IPS-20b (cell line): ENCODE data around the gene CPM.

Experiments used
- H3K27ac ChIP-seq: one replicate; pipeline ENCODE4 v1.5.1; 2013; ENCODE audit warnings: low read length
- H3K27me3 ChIP-seq: 2 replicates; pipeline ENCODE4 v1.6.1; 2013; ENCODE audit warnings: mild to moderate bottlenecking, low read length, inconsistent platforms; ENCODE audit not compliant: insufficient read depth
- H3K36me3 ChIP-seq: 2 replicates; pipeline ENCODE4 v1.6.1; 2013; ENCODE audit warnings: low read depth, mild to moderate bottlenecking, inconsistent platforms, low read length, moderate library complexity; ENCODE audit not compliant: insufficient read depth
- H3K4me1 ChIP-seq: 2 replicates; pipeline ENCODE4 v1.6.1; 2013; ENCODE audit warnings: mild to moderate bottlenecking, control low read depth, inconsistent platforms, low read length, moderate library complexity; ENCODE audit not compliant: insufficient read depth
- H3K4me3 ChIP-seq: 2 replicates; pipeline ENCODE4 v1.5.1; 2013; ENCODE audit warnings: mild to moderate bottlenecking, low read length, inconsistent platforms
- H3K9ac ChIP-seq: 2 replicates; pipeline ENCODE4 v1.6.1; 2013; ENCODE audit warnings: low read depth, mild to moderate bottlenecking, inconsistent platforms, low read length, moderate library complexity
- H3K9me3 ChIP-seq: 2 replicates; pipeline ENCODE4 v1.6.1; 2013; ENCODE audit warnings: mild to moderate bottlenecking, low read depth, low read length, inconsistent platforms; ENCODE audit not compliant: insufficient read depth

CPM gene

GRCh38 chr12:68886636-68887572 is 46.1 kb downstream of the CPM start:
- Histone ChIP-seq H3K9ac (no peak overlapping the region), H3K9me3 (no peaks in the 10 kb centered on the region), H3K4me1 (no peaks in the 10 kb centered on the region; the same call in 1 of the 2 replicates), H3K36me3 (no peaks in the 10 kb centered on the region), H3K4me3 (no peak overlapping the region), H3K27me3 (no peaks in the 10 kb centered on the region), H3K27ac (no peak overlapping the region)

- H3K27me3 ChIP-seq: no peaks in the 10 kb centered on the region
- H3K27ac ChIP-seq: no peak overlapping the region
- no peak overlapping the region for H3K9ac ChIP-seq
- H3K36me3 ChIP-seq: no peaks in the 10 kb centered on the region
- H3K4me1 ChIP-seq: no peaks in the 10 kb centered on the region; the same call in 1 of the 2 replicates
- no peak overlapping the region for H3K4me3 ChIP-seq
- H3K9me3 ChIP-seq: no peaks in the 10 kb centered on the region
These were observed 47.6 kb downstream of the CPM start for GRCh38 chr12:68885381-68885780.

- no peaks in the 10 kb centered on the region for H3K27me3 ChIP-seq
- H3K4me3 ChIP-seq: no peak overlapping the region
- H3K36me3 ChIP-seq: no peaks in the 10 kb centered on the region
- no peak overlapping the region for H3K9ac ChIP-seq
- no peaks in the 10 kb centered on the region for H3K9me3 ChIP-seq
- no peaks in the 10 kb centered on the region; the same call in 1 of the 2 replicates for H3K4me1 ChIP-seq
- no peak overlapping the region for H3K27ac ChIP-seq
These were observed 48.7 kb downstream of the CPM start for GRCh38 chr12:68884251-68884650.

DNA sequence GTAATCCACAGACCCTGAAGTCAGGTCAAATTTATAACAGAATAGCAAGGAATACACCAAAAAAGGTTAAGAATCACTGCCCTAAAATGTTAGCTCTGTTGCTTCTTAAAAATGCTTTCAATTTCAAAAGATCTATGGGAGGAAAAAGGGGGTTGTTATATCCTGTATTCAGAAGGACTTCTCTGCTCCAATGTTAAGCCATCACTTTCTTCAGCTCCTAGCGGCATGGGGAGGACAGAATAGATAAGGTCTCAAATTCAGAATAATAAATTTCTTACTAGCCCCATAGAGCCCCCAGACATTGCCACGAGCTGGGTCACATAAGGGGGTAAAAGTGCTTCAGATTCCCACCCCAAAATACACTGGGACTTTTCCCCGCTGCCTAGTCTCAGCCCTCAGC is 49.8 kb downstream of the CPM start:
- Histone ChIP-seq H3K9me3 (no peaks in the 10 kb centered on the region), H3K4me1 (no peaks in the 10 kb centered on the region; the same call in 1 of the 2 replicates), H3K4me3 (no peak overlapping the region), H3K27ac (no peak overlapping the region), H3K27me3 (no peaks in the 10 kb centered on the region), H3K36me3 (no peaks in the 10 kb centered on the region), H3K9ac (no peak overlapping the region)

DNA sequence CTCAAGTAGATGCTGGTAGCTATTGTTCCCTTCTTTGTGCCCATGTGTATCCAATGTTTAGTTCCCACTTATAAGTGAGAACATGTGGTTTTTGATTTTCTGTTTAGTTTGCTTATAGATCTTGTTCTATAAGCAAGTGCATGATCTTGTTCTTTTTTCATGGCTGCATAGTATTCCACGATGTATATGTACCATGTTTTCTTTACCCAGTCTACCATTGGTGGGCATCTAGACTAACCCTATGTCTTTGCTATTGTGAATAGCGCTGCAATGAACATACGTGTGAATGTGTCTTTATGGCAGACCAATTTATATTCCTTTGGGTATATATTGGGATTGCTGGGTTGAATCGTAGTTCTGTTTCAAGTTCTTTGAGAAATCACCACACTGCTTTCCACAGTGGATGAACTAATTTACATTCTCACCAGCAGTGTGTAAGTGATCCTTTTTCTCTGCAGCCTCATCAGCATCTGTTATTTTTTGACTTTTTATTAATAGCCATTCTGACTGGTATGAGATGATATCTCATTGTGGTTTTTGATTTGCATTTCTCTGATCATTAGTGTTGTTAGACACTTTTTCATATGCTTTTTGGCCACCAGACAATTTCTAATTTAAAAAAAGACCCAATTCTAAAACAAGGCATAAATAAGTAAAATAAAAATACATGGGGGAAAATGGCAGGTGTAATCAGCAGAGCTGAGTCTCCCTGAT is 50.6 kb downstream of the CPM start:
- no peaks in the 10 kb centered on the region for H3K9me3 ChIP-seq
- no peaks in the 10 kb centered on the region for H3K36me3 ChIP-seq
- H3K9ac ChIP-seq: no peak overlapping the region
- H3K4me1 ChIP-seq: no peaks in the 10 kb centered on the region; the same call in 1 of the 2 replicates
- H3K27ac ChIP-seq: no peak overlapping the region
- H3K4me3 ChIP-seq: no peak overlapping the region
- H3K27me3 ChIP-seq: no peaks in the 10 kb centered on the region

DNA sequence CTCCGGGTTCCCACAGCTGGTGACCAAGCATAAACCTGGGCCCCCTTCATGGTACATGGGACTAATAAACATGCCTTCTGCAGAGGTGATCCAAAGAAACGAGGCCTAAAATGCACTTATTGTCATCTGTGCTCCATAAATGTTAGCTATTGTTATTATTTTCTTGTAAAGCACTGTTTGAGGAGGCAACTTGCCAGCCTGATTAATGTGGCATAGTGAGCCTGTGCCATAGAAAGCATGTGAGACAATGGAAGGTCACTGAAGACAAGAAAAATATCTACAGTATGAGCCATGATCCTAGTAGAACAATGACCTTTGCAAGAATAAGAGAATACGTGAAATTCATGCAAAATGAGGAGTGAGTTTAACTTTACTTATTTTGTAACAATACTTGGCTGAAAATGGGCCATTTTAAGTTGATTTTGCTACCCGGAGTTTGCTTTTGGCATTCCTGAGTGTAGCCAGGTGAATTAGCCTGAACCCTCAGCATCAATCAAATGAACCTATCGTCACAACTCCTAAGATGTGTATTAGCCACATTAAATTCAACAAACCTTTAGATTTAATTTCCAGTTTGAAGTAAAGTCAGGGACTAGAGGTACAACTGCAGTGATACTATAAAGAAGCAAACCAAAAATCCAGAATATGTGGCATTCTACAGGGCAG is 52.2 kb downstream of the CPM start:
- H3K27me3 ChIP-seq: no peaks in the 10 kb centered on the region
- no peak overlapping the region for H3K9ac ChIP-seq
- no peaks in the 10 kb centered on the region for H3K9me3 ChIP-seq
- no peaks in the 10 kb centered on the region for H3K36me3 ChIP-seq
- no peak overlapping the region for H3K27ac ChIP-seq
- H3K4me3 ChIP-seq: no peak overlapping the region
- H3K4me1 ChIP-seq: no peaks in the 10 kb centered on the region; the same call in 1 of the 2 replicates

GRCh38 chr12:68878846-68879245 is 54.1 kb downstream of the CPM start:
- no peak overlapping the region; the same call in 1 of the 2 replicates for H3K9ac ChIP-seq
- no peaks in the 10 kb centered on the region for H3K36me3 ChIP-seq
- no peak overlapping the region for H3K27ac ChIP-seq
- H3K9me3 ChIP-seq: no peaks in the 10 kb centered on the region
- no peak overlapping the region for H3K4me3 ChIP-seq
- H3K27me3 ChIP-seq: no peaks in the 10 kb centered on the region
- no peaks in the 10 kb centered on the region for H3K4me1 ChIP-seq

DNA sequence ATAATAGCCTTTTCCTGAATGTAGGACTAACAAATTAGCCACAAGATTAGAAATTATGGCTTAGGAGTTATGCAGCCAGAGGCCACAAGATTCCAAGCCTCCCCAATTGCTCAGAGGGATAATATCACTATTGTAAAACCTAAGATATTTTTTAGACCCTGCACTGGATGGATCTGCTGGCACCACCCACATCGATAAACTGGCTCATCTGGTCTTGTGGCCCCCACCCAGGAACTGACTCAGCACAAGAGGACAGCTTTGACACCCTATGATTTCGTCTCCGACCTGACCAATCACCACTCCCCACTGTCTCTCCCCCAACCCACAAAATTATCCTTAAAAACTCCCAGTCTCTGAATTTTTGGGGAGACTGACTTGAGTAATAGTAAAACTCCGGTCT is 54.7 kb downstream of the CPM start:
- no peak overlapping the region for H3K27ac ChIP-seq
- no peaks in the 10 kb centered on the region for H3K4me1 ChIP-seq
- H3K27me3 ChIP-seq: no peaks in the 10 kb centered on the region
- no peaks in the 10 kb centered on the region for H3K9me3 ChIP-seq
- no peaks in the 10 kb centered on the region for H3K36me3 ChIP-seq
- no peak overlapping the region for H3K9ac ChIP-seq
- H3K4me3 ChIP-seq: no peak overlapping the region

DNA sequence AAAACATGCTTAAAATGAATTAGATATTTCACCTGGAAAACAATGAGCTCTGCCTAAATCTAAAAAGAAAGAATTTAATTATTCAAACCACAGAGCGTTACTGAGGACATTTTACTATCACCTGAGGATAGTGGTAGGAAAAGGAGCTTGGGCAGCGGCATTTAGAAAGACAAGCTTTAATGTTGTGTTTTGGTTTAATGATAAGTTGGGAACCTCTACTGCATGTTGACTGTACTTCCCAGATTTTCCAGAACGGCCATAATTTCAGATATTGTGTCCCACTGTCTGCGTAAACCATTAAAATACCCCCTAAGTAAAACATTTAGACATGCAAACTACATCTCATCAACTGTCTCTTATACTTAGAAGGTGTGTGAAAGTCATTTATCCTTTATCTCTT is 55.4 kb downstream of the CPM start:
- no peaks in the 10 kb centered on the region for H3K4me1 ChIP-seq
- no peak overlapping the region for H3K4me3 ChIP-seq
- no peaks in the 10 kb centered on the region for H3K36me3 ChIP-seq
- no peaks in the 10 kb centered on the region for H3K27me3 ChIP-seq
- no peak overlapping the region for H3K9ac ChIP-seq
- no peak overlapping the region for H3K27ac ChIP-seq
- H3K9me3 ChIP-seq: no peaks in the 10 kb centered on the region

DNA sequence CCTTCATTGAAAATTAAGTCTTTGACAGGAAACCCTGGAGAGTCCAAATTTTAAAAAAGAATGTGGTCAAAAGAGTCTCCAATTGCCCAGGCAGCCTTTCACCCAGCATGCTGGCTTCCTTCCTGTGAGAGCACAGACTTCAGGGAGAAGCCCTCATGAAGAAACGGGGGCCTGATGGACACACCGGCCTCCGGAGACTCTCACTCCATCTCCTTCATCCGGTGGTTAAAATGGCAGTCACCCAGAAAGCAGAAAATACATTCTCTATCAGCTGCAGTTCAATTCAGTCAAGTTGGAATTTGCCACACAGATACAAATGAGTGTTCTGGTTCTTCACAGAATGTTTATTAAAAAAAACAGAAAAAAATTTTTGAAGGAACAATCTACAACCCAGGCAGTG is 56.5 kb downstream of the CPM start:
- H3K27me3 ChIP-seq: no peaks in the 10 kb centered on the region
- H3K36me3 ChIP-seq: no peaks in the 10 kb centered on the region
- no peaks in the 10 kb centered on the region for H3K4me1 ChIP-seq
- H3K9me3 ChIP-seq: no peaks in the 10 kb centered on the region
- no peak overlapping the region for H3K27ac ChIP-seq
- no peak overlapping the region for H3K9ac ChIP-seq
- no peak overlapping the region for H3K4me3 ChIP-seq

- Histone ChIP-seq H3K36me3 (no peaks in the 10 kb centered on the region), H3K27ac (no peak overlapping the region), H3K4me3 (no peak overlapping the region), H3K4me1 (peaks cover 1% of the 10 kb centered on the region; the same call in 1 of the 2 replicates), H3K9me3 (no peaks in the 10 kb centered on the region), H3K9ac (no peak overlapping the region), H3K27me3 (no peaks in the 10 kb centered on the region)
These were observed 59.7 kb downstream of the CPM start for GRCh38 chr12:68873316-68873715.
